Uterus (tissue), 2 donors: ENCODE data around the gene ENDOD1.

Experiments used
- POLR2A ChIP-seq, 2 donors: fragments of 450-650 bp; IDR thresholded peaks; one replicate each; pipeline ENCODE4 v1.6.1; 2016; ENCODE audit warnings: antibody characterized with exemption in 2 of 2, mild to moderate bottlenecking in 1 of 2, moderate library complexity in 1 of 2
- TF ChIP-seq, protein P1 (sequence below), 4 experiments: fragments of 200-600 bp in 2 of 4; fragments of 450-650 bp in 2 of 4; sonication (generic) in 2 of 4; IDR thresholded peaks; one replicate each; pipeline ENCODE4 v1.5.1; 2016 to 2019; ENCODE audit warnings: antibody characterized with exemption in 4 of 4, mild to moderate bottlenecking in 2 of 4, moderate library complexity in 1 of 4

- TF ChIP-seq, protein P1, sequence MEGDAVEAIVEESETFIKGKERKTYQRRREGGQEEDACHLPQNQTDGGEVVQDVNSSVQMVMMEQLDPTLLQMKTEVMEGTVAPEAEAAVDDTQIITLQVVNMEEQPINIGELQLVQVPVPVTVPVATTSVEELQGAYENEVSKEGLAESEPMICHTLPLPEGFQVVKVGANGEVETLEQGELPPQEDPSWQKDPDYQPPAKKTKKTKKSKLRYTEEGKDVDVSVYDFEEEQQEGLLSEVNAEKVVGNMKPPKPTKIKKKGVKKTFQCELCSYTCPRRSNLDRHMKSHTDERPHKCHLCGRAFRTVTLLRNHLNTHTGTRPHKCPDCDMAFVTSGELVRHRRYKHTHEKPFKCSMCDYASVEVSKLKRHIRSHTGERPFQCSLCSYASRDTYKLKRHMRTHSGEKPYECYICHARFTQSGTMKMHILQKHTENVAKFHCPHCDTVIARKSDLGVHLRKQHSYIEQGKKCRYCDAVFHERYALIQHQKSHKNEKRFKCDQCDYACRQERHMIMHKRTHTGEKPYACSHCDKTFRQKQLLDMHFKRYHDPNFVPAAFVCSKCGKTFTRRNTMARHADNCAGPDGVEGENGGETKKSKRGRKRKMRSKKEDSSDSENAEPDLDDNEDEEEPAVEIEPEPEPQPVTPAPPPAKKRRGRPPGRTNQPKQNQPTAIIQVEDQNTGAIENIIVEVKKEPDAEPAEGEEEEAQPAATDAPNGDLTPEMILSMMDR (IDR thresholded peaks at IDR 0.05), result no peak
- TF ChIP-seq POLR2A (IDR thresholded peaks at IDR 0.05), result no peak
These were observed 44.8 kb downstream of the ENDOD1 start for GRCh38 chr11:95134491-95134890.
